K562 (cell line): ENCODE results near the gene TPM4. TPM values are rescaled to one million over a fixed set of nuclear protein-coding genes. Genes with fewer than 3 reads are reported as not detected.

ENCODE experiments used
- CREM ChIP-seq: IDR thresholded peaks from 2 replicates; pipeline ENCODE4 v1.6.1; 2014; ENCODE audit warnings: antibody characterized with exemption, low read depth
- DPF2 ChIP-seq: fragments of 450-650 bp; IDR thresholded peaks from 2 replicates; pipeline ENCODE4 v1.6.1; 2016
- EWSR1 ChIP-seq: fragments of 450-650 bp; IDR thresholded peaks from 2 replicates; pipeline ENCODE4 v1.6.1; 2018; ENCODE audit warnings: borderline replicate concordance, mild to moderate bottlenecking, low read depth, moderate library complexity; ENCODE audit not compliant: partially characterized antibody
- HDAC1 ChIP-seq, 2 experiments: fragments of 450-650 bp; IDR thresholded peaks; 2 replicates each; pipeline ENCODE4 v1.6.1; 2016 to 2017; ENCODE audit warnings: inconsistent platforms in 1 of 2, mild to moderate bottlenecking in 1 of 2, moderate library complexity in 1 of 2
- MAFK ChIP-seq: IDR thresholded peaks from 2 replicates; pipeline ENCODE4 v1.6.1; 2011; ENCODE audit warnings: low read length, improper control_type of control experiment
- NFRKB ChIP-seq: fragments of 450-650 bp; IDR thresholded peaks from 2 replicates; pipeline ENCODE4 v1.6.1; 2016; ENCODE audit warnings: low read depth
- RBM34 ChIP-seq: fragments of 200-400 bp; formaldehyde crosslinking; IDR thresholded peaks from 2 replicates; pipeline ENCODE4 v1.6.1; 2018; ENCODE audit warnings: low read length, borderline replicate concordance; ENCODE audit not compliant: insufficient read depth
- RFX1 ChIP-seq: fragments of 450-650 bp; IDR thresholded peaks from 2 replicates; pipeline ENCODE4 v1.6.1; 2016; ENCODE audit warnings: mild to moderate bottlenecking, moderate library complexity
- TFAP4 ChIP-seq: sonication (generic); formaldehyde crosslinking; IDR thresholded peaks from 2 replicates; pipeline ENCODE4 v1.8.0; 2022; ENCODE audit warnings: missing genetic modification reagents, mild to moderate bottlenecking, moderate library complexity, borderline replicate concordance
- TRIM24 ChIP-seq, 2 experiments: fragments of 450-650 bp; IDR thresholded peaks; 2 replicates each; pipeline ENCODE4 v1.6.1; 2016
- ZBTB11 ChIP-seq, 3 experiments: fragments of 200-800 bp in 1 of 3; fragments of 250-450 bp in 1 of 3; fragments of 450-650 bp in 1 of 3; sonication (Bioruptor Pico) in 1 of 3; sonication (Bioruptor generic) in 1 of 3; formaldehyde crosslinking in 1 of 3; IDR thresholded peaks; 2 replicates each; pipeline versions ENCODE4 v1.6.1 to v1.8.0; 2016 to 2022; ENCODE audit warnings: mild to moderate bottlenecking in 2 of 3, missing genetic modification characterization in 2 of 3, missing compliant biosample characterization in 1 of 3, moderate library complexity in 1 of 3
- ZFX ChIP-seq: sonication (generic); formaldehyde crosslinking; IDR thresholded peaks from 2 replicates; pipeline ENCODE4 v1.8.0; 2022; ENCODE audit warnings: mild to moderate bottlenecking, missing genetic modification reagents, moderate library complexity
- ZNF12 ChIP-seq: sonication (generic); formaldehyde crosslinking; IDR thresholded peaks from 2 replicates; pipeline ENCODE4 v1.4.0; 2020; ENCODE audit warnings: mild to moderate bottlenecking, missing genetic modification reagents
- ZNF217 ChIP-seq: sonication (generic); formaldehyde crosslinking; IDR thresholded peaks from 2 replicates; pipeline ENCODE4 v1.8.0; 2022; ENCODE audit warnings: mild to moderate bottlenecking, missing genetic modification reagents
- polyA plus RNA-seq, 8 experiments: library from polyadenylated mRNA; depleted of rRNA in 4 of 8; stranded (reverse) in 5 of 8; unstranded in 3 of 8; fragments of >200 nt; fragmentation: Nextera tagmentation in 2 of 8; fragmentation: Illumina TruSeq in 1 of 8; extraction: Ambion mirVana in 2 of 8; extraction: Trizol in 1 of 8; gene quantifications; 2 replicates each; pipeline versions ENCODE4 v1.2.1 to v1.2.3, GENCODE V29; 2011 to 2014; ENCODE audit warnings: inconsistent platforms in 1 of 8, missing spikeins in 1 of 8
- total RNA-seq, 7 experiments: library from RNA; depleted of rRNA in 6 of 7; stranded (reverse); fragments of >200 nt in 6 of 7; fragmentation: Illumina TruSeq in 2 of 7; extraction: Trizol in 2 of 7; gene quantifications; 2 replicates each; pipeline versions ENCODE4 v1.2.1 to v1.2.3, GENCODE V29; 2011 to 2021; ENCODE audit warnings: low replicate concordance in 1 of 7
- TF ChIP-seq, protein P1 (sequence below): fragments of 450-650 bp; IDR thresholded peaks from 2 replicates; pipeline ENCODE4 v1.6.1; 2018; ENCODE audit not compliant: partially characterized antibody
- TF ChIP-seq, protein P2 (sequence below): fragments of 450-650 bp; IDR thresholded peaks from 2 replicates; pipeline ENCODE4 v1.6.1; 2016; ENCODE audit warnings: mild to moderate bottlenecking
- TF ChIP-seq, protein P3 (sequence below): sonication (generic); formaldehyde crosslinking; IDR thresholded peaks from 2 replicates; pipeline ENCODE4 v1.8.0; 2022; ENCODE audit warnings: missing genetic modification reagents, mild to moderate bottlenecking, borderline replicate concordance

The TPM4 gene
- total and polyA plus RNA-seq, 9 of the 15 experiments (the other 6 are each of a cell fraction or from before 2014, with no cell fraction given), result 28.1 to 111 (median 77.4) TPM

GRCh38 chr19:16112778-16113177 is 36.5 kb downstream of the TPM4 start (continued):
- TF ChIP-seq ZBTB11 (CRISPR knock-in tag; IDR thresholded peaks at IDR 0.05), result 0 out of 6 replicates have a peak, but pooled peaks of 1 of the 3 experiments have one; percentile 6
- TF ChIP-seq, protein P1, sequence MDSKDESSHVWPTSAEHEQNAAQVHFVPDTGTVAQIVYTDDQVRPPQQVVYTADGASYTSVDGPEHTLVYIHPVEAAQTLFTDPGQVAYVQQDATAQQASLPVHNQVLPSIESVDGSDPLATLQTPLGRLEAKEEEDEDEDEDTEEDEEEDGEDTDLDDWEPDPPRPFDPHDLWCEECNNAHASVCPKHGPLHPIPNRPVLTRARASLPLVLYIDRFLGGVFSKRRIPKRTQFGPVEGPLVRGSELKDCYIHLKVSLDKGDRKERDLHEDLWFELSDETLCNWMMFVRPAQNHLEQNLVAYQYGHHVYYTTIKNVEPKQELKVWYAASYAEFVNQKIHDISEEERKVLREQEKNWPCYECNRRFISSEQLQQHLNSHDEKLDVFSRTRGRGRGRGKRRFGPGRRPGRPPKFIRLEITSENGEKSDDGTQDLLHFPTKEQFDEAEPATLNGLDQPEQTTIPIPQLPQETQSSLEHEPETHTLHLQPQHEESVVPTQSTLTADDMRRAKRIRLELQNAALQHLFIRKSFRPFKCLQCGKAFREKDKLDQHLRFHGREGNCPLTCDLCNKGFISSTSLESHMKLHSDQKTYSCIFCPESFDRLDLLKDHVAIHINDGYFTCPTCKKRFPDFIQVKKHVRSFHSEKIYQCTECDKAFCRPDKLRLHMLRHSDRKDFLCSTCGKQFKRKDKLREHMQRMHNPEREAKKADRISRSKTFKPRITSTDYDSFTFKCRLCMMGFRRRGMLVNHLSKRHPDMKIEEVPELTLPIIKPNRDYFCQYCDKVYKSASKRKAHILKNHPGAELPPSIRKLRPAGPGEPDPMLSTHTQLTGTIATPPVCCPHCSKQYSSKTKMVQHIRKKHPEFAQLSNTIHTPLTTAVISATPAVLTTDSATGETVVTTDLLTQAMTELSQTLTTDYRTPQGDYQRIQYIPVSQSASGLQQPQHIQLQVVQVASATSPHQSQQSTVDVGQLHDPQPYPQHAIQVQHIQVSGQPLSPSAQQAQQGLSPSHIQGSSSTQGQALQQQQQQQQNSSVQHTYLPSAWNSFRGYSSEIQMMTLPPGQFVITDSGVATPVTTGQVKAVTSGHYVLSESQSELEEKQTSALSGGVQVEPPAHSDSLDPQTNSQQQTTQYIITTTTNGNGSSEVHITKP, result no peak
- TF ChIP-seq, protein P2, sequence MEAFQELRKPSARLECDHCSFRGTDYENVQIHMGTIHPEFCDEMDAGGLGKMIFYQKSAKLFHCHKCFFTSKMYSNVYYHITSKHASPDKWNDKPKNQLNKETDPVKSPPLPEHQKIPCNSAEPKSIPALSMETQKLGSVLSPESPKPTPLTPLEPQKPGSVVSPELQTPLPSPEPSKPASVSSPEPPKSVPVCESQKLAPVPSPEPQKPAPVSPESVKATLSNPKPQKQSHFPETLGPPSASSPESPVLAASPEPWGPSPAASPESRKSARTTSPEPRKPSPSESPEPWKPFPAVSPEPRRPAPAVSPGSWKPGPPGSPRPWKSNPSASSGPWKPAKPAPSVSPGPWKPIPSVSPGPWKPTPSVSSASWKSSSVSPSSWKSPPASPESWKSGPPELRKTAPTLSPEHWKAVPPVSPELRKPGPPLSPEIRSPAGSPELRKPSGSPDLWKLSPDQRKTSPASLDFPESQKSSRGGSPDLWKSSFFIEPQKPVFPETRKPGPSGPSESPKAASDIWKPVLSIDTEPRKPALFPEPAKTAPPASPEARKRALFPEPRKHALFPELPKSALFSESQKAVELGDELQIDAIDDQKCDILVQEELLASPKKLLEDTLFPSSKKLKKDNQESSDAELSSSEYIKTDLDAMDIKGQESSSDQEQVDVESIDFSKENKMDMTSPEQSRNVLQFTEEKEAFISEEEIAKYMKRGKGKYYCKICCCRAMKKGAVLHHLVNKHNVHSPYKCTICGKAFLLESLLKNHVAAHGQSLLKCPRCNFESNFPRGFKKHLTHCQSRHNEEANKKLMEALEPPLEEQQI, result no peak
- no peak for TF ChIP-seq RBM34
- TF ChIP-seq TRIM24 (IDR thresholded peaks at IDR 0.05), result no peak
- TF ChIP-seq NFRKB, result no peak
- 0 out of 2 replicates have a peak, but pooled peaks have one; percentile 12 for TF ChIP-seq CREM
- TF ChIP-seq TFAP4 (CRISPR knock-in tag), result peak; percentile 84
- no peak for TF ChIP-seq RFX1
- no peak for TF ChIP-seq ZFX (CRISPR knock-in tag)
- TF ChIP-seq DPF2, result 0 out of 2 replicates have a peak, but pooled peaks have one; percentile 41
- TF ChIP-seq EWSR1, result no peak
- no peak for TF ChIP-seq MAFK
- TF ChIP-seq, protein P3, sequence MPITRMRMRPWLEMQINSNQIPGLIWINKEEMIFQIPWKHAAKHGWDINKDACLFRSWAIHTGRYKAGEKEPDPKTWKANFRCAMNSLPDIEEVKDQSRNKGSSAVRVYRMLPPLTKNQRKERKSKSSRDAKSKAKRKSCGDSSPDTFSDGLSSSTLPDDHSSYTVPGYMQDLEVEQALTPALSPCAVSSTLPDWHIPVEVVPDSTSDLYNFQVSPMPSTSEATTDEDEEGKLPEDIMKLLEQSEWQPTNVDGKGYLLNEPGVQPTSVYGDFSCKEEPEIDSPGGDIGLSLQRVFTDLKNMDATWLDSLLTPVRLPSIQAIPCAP (CRISPR knock-in tag), result no peak
- TF ChIP-seq HDAC1 (IDR thresholded peaks at IDR 0.05), result peak in 1 of 2 experiments; percentile 42; a peak in 1 of 4 replicates
- TF ChIP-seq ZNF12 (CRISPR knock-in tag), result no peak
- no peak for TF ChIP-seq ZNF217
